ENCODE data around the gene DGKG. TPM values are rescaled to one million over a fixed set of nuclear protein-coding genes. Genes with fewer than 3 reads are reported as not detected.

DGKG gene
- total and polyA plus RNA-seq, 2 of the 8 experiments (the other 6 are each of a cell fraction or from before 2014, with no cell fraction given), result 0.30 to 0.48 TPM

DNA sequence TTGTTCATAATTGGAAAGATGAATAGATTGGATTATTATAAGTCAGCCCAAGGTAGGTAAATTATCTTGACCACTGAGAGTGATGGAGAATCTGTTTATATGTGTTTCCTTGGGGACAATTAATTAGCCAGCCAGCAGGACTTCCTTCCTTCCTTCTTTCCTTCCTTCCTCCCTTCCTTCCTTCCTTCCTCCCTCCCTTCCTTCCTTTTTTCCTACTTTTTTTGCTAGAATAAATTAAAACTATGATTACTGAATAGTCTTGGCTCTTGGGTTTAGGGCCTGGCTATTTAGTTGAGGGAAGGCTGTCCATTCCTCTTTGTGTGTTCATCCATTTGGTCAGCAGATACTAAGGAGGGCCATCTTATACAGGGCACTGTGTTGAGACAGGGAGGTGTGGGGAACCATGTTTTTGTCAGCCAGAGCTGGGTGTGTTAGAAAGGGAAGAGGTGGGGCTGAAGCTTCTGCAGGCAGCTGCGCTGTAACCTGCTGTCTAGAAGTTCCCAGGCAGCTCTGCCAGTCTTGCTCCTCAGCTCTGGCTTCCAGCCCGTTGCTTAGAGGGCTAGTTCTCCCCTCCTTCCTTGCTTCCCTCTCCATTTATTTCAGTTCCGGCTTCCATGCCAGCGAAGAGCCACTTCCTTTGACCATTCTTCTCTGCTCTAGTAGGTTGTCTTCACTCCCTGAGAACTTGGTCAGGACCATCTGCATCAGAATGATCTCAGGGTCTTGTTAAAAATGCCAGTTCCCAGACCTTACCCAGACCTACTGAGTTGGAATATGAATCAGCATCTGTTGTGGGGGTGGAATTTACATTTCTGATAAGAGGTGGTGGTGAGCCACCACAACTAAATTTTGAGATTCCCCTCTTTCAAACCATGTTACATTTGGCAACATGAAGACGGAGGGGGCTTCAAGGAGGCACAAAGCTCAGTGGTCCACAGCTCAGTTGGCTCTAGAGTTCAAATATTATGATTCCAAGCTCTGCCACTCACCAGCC is 113.9 kb downstream of the DGKG start:
- H2BK120ac ChIP-seq (replicated peaks; ENCODE audit: low read depth, low read length), result no peak overlapping the region
- no peak overlapping the region for H4K8ac ChIP-seq (ENCODE audit: extremely low read depth, insufficient read depth, low read length)
- H3K23me2 ChIP-seq (ENCODE audit: low read depth, low read length), result no peaks in the 10 kb centered on the region
- no peak overlapping the region for H3K4me3 ChIP-seq (ENCODE audit: extremely low read depth in 1 of 4, insufficient read depth in 2 of 4, low read depth in 3 of 4, low read length in 4 of 4)
- DNase-seq (ENCODE audit: low read depth in 1 of 2, low spot score in 2 of 2) (no peak), FAIRE-seq (no peak)
- no peak overlapping the region for H2AK5ac ChIP-seq (ENCODE audit: low read depth, low read length)
- POLR2A ChIA-PET (ENCODE audit: partially characterized antibody), result no interaction called here
- no peak overlapping the region for H2BK15ac ChIP-seq (ENCODE audit: low read length)
- H4K91ac ChIP-seq (replicated peaks; ENCODE audit: insufficient read length, low read length), result no peak overlapping the region
- TF ChIP-seq, protein P1, sequence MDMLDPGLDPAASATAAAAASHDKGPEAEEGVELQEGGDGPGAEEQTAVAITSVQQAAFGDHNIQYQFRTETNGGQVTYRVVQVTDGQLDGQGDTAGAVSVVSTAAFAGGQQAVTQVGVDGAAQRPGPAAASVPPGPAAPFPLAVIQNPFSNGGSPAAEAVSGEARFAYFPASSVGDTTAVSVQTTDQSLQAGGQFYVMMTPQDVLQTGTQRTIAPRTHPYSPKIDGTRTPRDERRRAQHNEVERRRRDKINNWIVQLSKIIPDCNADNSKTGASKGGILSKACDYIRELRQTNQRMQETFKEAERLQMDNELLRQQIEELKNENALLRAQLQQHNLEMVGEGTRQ (IDR thresholded peaks at IDR 0.05; ENCODE audit: low read length), result no peak
- no peak for TF ChIP-seq ASH2L (IDR thresholded peaks at IDR 0.05; ENCODE audit: low read length)
- no peak overlapping the region for H2BK12ac ChIP-seq (ENCODE audit: low read depth, low read length)
- no peaks in the 10 kb centered on the region for H3K9me3 ChIP-seq (ENCODE audit: insufficient read depth in 2 of 2, low read depth in 1 of 2, low read length in 1 of 2)
- H3K4ac ChIP-seq (replicated peaks; ENCODE audit: insufficient read length, low read depth, low read length), result no peak overlapping the region
- WGBS, 2 experiments (ENCODE audit: extremely low coverage in 1 of 2, insufficient coverage in 1 of 2, insufficient read length in 1 of 2, insufficient replicate concordance in 2 of 2, low coverage in 1 of 2, low lambda C conversion rate in 2 of 2, missing lambda C conversion rate in 1 of 2), result 86% methylated on average over 4 of the region's 5 CpGs; no CpG with 5 or more reads in 1 of the 2 experiments
- H3K79me2 ChIP-seq (ENCODE audit: control insufficient read depth in 1 of 2, insufficient read depth in 2 of 2, low read length in 2 of 2), result no peaks in the 10 kb centered on the region
- no peak overlapping the region for H3K23ac ChIP-seq (ENCODE audit: insufficient read length)
- no peak overlapping the region for H3K9ac ChIP-seq (replicated peaks in 1 of 4; ENCODE audit: extremely low read depth in 1 of 4, low read depth in 3 of 4, low read length in 3 of 4)
- H3K27me3 ChIP-seq (replicated peaks in 1 of 4; ENCODE audit: control insufficient read depth in 3 of 4, extremely low read depth in 1 of 4, insufficient read depth in 3 of 4, low read length in 3 of 4), result no peaks in the 10 kb centered on the region
- no peak overlapping the region for H3K14ac ChIP-seq (ENCODE audit: insufficient read length)
- H4K5ac ChIP-seq (ENCODE audit: insufficient read length, low read depth, low read length), result no peak overlapping the region
- H3K18ac ChIP-seq (ENCODE audit: extremely low read depth, low read length), result no peak overlapping the region
- no peak overlapping the region for H3K4me2 ChIP-seq (ENCODE audit: insufficient read depth in 1 of 2, low read depth in 2 of 2, low read length in 2 of 2)
- no peak overlapping the region for H2AFZ ChIP-seq (ENCODE audit: low read length)
- H2BK5ac ChIP-seq (ENCODE audit: low read depth, low read length), result no peak overlapping the region
- H3K56ac ChIP-seq (replicated peaks; ENCODE audit: insufficient read length, low read depth, low read length), result no peak overlapping the region
- peaks cover 0 to 3% (median 0%) of the 10 kb centered on the region in 4 experiments; a peak in 1 of 7 replicates for H3K4me1 ChIP-seq (replicated peaks in 1 of 4; ENCODE audit: control insufficient read depth in 3 of 4, insufficient read depth in 4 of 4, low read length in 3 of 4)
- H4K20me1 ChIP-seq (replicated peaks in 1 of 2; ENCODE audit: control insufficient read depth in 1 of 2, insufficient read depth in 2 of 2, low read length in 2 of 2), result no peaks in the 10 kb centered on the region
- CTCF ChIA-PET (ENCODE audit: partially characterized antibody), result interaction anchor here (0.9 to 10.4 kb wide), 7 partner anchors 9 to 292 kb away, joined by 3 to 156 read pairs (median 5); no protein-coding TSS in a partner anchor
- H3K79me1 ChIP-seq (ENCODE audit: low read depth, low read length), result no peaks in the 10 kb centered on the region
- H3K27ac ChIP-seq (ENCODE audit: low read depth, low read length), result no peak overlapping the region
- no peaks in the 10 kb centered on the region for H3K36me3 ChIP-seq (ENCODE audit: control insufficient read depth in 2 of 4, insufficient read depth in 4 of 4, low read length in 3 of 4)
- no peak overlapping the region for H2BK20ac ChIP-seq (ENCODE audit: low read length)
